ENCODE data around the gene TRPM3.

TRPM3 gene

DNA sequence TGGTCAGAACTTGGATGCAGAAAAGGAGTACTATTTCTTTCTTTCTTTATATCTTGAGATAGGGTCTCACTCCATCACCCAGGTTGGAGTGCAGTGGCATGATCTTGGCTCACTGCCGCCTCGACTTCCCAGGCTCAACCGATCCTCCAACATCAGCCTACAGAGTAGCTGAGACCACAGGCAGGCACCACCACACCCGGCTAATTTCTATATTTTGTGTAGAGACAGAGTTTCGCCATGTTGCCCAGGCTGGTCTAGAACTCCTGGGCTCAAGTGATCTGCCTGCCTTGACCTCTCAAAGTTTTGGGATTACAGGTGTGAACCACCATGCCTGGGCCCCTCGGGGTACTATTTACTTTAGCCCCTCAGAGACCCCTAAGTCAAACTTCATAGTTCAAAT, 323.4 kb downstream of the TRPM3 start:
- TF ChIP-seq, protein P1, sequence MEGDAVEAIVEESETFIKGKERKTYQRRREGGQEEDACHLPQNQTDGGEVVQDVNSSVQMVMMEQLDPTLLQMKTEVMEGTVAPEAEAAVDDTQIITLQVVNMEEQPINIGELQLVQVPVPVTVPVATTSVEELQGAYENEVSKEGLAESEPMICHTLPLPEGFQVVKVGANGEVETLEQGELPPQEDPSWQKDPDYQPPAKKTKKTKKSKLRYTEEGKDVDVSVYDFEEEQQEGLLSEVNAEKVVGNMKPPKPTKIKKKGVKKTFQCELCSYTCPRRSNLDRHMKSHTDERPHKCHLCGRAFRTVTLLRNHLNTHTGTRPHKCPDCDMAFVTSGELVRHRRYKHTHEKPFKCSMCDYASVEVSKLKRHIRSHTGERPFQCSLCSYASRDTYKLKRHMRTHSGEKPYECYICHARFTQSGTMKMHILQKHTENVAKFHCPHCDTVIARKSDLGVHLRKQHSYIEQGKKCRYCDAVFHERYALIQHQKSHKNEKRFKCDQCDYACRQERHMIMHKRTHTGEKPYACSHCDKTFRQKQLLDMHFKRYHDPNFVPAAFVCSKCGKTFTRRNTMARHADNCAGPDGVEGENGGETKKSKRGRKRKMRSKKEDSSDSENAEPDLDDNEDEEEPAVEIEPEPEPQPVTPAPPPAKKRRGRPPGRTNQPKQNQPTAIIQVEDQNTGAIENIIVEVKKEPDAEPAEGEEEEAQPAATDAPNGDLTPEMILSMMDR (IDR thresholded peaks at IDR 0.05; ENCODE audit: extremely low read depth, missing control alignments) = no peak
- DNase-seq (ENCODE audit: low spot score) = no peak

DNA sequence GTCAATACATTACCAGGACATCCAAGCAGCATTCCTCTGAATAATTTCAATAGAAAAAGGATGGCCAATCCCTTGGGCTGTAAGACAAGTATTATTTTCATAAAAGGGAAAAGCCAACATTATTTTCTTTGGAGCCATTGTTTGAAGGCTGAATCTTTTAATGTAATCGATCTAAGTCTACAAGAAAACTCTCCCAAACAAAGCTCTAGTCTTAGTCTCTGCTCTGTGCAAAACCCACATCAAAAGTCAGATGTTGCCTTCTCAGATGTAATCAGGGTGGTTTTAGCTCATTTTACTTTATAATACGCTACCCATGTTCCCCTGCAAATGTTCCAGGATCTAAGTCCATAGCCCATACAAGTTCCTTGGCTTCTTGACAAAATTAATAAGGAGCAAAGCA, 325.6 kb downstream of the TRPM3 start:
- no peak for DNase-seq (ENCODE audit: low spot score)
- TF ChIP-seq, protein P1 (IDR thresholded peaks at IDR 0.05; ENCODE audit: extremely low read depth, missing control alignments) = no peak

DNA sequence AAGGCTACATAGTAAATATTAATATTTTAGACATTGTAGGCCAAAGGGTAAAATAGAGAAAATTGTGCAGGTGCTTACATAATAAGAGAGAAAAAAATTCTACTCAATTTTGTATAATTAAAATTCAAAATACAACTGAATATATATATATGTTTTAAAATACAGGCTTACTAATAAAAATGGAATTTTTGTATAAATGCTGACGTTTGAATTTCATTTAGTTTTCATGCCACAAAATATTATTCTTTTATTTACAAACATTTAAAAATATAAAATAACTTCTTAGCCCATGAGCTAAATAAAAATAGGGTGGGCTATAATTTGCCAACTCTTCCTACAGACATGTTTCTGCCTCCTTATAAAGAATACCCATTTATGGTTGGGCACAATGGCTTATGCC, 328.6 kb downstream of the TRPM3 start:
- DNase-seq (ENCODE audit: low spot score) = no peak
- TF ChIP-seq, protein P1 (IDR thresholded peaks at IDR 0.05; ENCODE audit: extremely low read depth, missing control alignments) = no peak

DNA sequence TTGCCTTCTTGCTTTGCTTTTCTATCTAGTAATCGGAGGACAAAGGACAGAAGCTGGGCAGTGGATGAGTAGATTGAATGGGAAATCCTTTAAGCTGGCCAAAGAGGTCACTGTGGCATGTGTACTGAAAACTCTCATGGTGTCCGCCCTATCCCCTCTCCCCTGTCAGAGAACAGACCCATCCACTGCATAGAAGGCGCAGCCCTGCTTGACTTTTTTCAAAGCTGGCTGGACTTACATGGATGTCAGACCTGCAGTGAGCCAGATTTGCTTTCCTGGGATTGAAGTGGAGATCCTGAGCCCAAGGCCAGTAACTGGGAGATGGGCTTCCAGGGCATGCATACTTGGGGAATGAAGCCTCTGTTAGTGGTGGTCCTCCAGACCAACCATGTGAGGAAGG, 329.5 kb downstream of the TRPM3 start:
- DNase-seq (ENCODE audit: low spot score) = no peak
- TF ChIP-seq, protein P1 (IDR thresholded peaks at IDR 0.05; ENCODE audit: extremely low read depth, missing control alignments) = no peak

DNA sequence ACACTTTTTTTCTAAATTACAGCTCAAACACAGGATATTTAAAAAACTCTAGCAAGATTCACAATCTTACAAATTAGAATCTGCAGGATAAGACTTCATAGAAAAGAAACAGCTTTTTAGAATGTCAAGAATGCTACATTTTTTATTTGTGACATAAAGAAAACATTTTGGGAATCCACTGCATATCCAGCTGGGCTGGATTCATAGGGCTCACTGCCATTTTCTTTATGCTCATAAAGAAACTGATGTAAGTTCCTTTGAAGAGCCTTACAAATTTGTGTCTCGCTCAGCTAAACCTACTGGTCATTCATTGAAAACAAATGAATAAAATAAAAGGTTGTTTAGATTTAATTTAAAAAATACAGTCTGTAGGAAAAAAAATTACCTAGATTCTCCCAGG, 332.3 kb downstream of the TRPM3 start:
- TF ChIP-seq, protein P1 (IDR thresholded peaks at IDR 0.05; ENCODE audit: extremely low read depth, missing control alignments) = no peak
- no peak for DNase-seq (ENCODE audit: low spot score)

DNA sequence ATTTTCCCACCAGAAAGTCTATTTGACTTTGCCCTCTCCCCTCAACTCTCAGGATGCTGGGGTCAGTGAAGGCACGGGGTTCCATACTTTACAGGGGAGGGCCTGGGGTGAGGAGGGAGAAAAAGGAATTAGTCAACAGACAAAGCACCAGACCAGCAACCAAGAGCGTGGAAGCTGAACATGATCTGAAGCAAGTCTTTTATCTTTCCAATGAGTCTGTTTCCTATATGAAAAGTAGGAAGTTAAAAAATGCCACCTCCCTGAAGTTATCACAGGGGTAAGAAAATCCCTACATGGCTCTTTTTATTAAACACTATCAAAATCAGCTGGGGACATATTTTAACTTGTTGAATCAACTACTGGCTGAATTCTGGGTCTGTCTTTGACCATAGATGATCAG, 337.0 kb downstream of the TRPM3 start:
- TF ChIP-seq, protein P1 (IDR thresholded peaks at IDR 0.05; ENCODE audit: extremely low read depth, missing control alignments) = no peak
- DNase-seq (ENCODE audit: low spot score) = no peak

DNA sequence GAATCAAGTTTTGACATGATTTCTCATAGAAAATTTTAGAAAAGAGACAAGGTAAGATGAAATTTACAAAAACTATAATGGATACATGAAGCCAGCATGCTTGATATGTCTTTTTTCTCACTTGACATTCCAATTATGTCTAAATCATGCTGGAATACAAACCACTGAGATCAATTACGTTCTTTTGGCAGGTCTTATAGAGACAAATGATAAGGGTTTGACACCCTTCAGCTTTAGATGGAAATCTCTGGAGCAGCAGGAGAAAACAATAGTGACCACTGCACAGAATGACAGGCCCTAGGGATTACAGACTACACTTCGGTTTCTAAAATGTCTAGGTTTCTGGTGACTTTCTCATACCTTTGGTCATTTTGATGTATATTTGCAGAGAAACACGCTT, 342.9 kb downstream of the TRPM3 start:
- no peak for DNase-seq (ENCODE audit: low spot score)

More for the DNA sequence above, 342.9 kb downstream of the TRPM3 start:
- TF ChIP-seq, protein P1 (IDR thresholded peaks at IDR 0.05; ENCODE audit: extremely low read depth, missing control alignments) = no peak

Data from GM20000 (cell line).